GM18520 (cell line): ENCODE measurements around the gene CDC73.
A peak's percentile ranks its signal among the peaks of the same experiment; 100 is the strongest.
"Not testable (repeated sequence)": the region's sequence is repeated elsewhere in the genome, so short reads cannot be mapped to it uniquely, and the experiment has no call there.

Source experiments
- ATAC-seq: cut with Tn5 transposase; IDR thresholded peaks from one replicate; pipeline ENCODE4 v1.9.1; 2021; ENCODE audit not compliant: unreplicated experiment

The CDC73 gene

GRCh38 chr1:193179094-193179493 is 57.3 kb downstream of the CDC73 start:
- no peak for ATAC-seq

- no peak for ATAC-seq
Observed at GRCh38 chr1:193181536-193181935, 59.7 kb downstream of the CDC73 start.

- no peak for ATAC-seq
Observed at GRCh38 chr1:193181985-193182384, 60.2 kb downstream of the CDC73 start.

GRCh38 chr1:193183019-193183627 is 61.3 kb downstream of the CDC73 start:
- no peak for ATAC-seq

- no peak for ATAC-seq
Observed at GRCh38 chr1:193184776-193185175, 62.9 kb downstream of the CDC73 start.

- no peak for ATAC-seq
Observed at GRCh38 chr1:193185211-193185610, 63.4 kb downstream of the CDC73 start.

GRCh38 chr1:193185901-193186731 is 64.3 kb downstream of the CDC73 start, which contains the start of gene B3GALT2:
Gene B3GALT2 (minus strand): TSS chr1:193186613. CDS start chr1:193181562, 5,051 bp downstream.
- ATAC-seq = no peak

- ATAC-seq = no peak
Observed at GRCh38 chr1:193187114-193187513, 65.3 kb downstream of the CDC73 start.

GRCh38 chr1:193188915-193189314 is 67.1 kb downstream of the CDC73 start:
- not testable (repeated sequence) for ATAC-seq

- ATAC-seq = no peak
Observed at GRCh38 chr1:193189442-193190095, 67.7 kb downstream of the CDC73 start.

GRCh38 chr1:193190096-193190744 is 68.4 kb downstream of the CDC73 start:
- no peak for ATAC-seq

GRCh38 chr1:193192586-193192985 is 70.8 kb downstream of the CDC73 start:
- ATAC-seq = no peak

- no peak for ATAC-seq
Observed at GRCh38 chr1:193199940-193200339, 78.1 kb downstream of the CDC73 start.

GRCh38 chr1:193201021-193201420 is 79.2 kb downstream of the CDC73 start:
- no peak for ATAC-seq

GRCh38 chr1:193210996-193211395 is 89.2 kb downstream of the CDC73 start:
- ATAC-seq = no peak

GRCh38 chr1:193211539-193211938 is 89.7 kb downstream of the CDC73 start:
- ATAC-seq = peak; percentile 86

GRCh38 chr1:193212637-193213036 is 90.8 kb downstream of the CDC73 start:
- ATAC-seq = no peak

- ATAC-seq = no peak
Observed at GRCh38 chr1:193213998-193214397, 92.2 kb downstream of the CDC73 start.

- ATAC-seq = peak; percentile 53
Observed at GRCh38 chr1:193216920-193217319, 95.1 kb downstream of the CDC73 start.

GRCh38 chr1:193219391-193219790 is 97.6 kb downstream of the CDC73 start:
- no peak for ATAC-seq

GRCh38 chr1:193221651-193222050 is 99.8 kb downstream of the CDC73 start:
- no peak for ATAC-seq
